Measurements from ENCODE around the gene GATAD2B. TPM values are rescaled to one million over a fixed set of nuclear protein-coding genes. Genes with fewer than 3 reads are reported as not detected.
A peak's percentile ranks its signal among the peaks of the same experiment; 100 is the strongest.

Gene GATAD2B
- total RNA-seq, 1 donor from 2014 or later, result 48.4 TPM

- H3K79me2 ChIP-seq (ENCODE audit: insufficient read depth, low read length), result peaks cover 83% of the 10 kb centered on the region
- no peaks in the 10 kb centered on the region for H3K36me3 Mint-ChIP-seq (ENCODE audit: low read depth, unreplicated experiment)
- no peak for FAIRE-seq
Measured at GRCh38 chr1:153872331-153872730, 50.4 kb downstream of the GATAD2B start.

GRCh38 chr1:153869486-153869885, 53.3 kb downstream of the GATAD2B start:
- Histone ChIP-seq H3K27me3 (ENCODE audit: insufficient read depth, low read length) (no peaks in the 10 kb centered on the region), H3K36me3 (ENCODE audit: insufficient read depth, low read length) (no peaks in the 10 kb centered on the region), H3K9me3 (ENCODE audit: insufficient read depth, low read depth, low read length) (no peaks in the 10 kb centered on the region), H4K20me1 (ENCODE audit: insufficient read depth, low read length) (peaks cover 57% of the 10 kb centered on the region), H3K27ac (ENCODE audit: low read depth, low read length) (no peak overlapping the region), H3K79me2 (ENCODE audit: insufficient read depth, low read length) (peaks cover 87% of the 10 kb centered on the region), H3K4me1 (ENCODE audit: insufficient read depth, low read length) (no peaks in the 10 kb centered on the region), H3K4me2 (ENCODE audit: low read length) (no peak overlapping the region), H3K4me3 (ENCODE audit: insufficient read depth, low read depth, low read length) (no peak overlapping the region), H3K9ac (ENCODE audit: low read length) (no peak overlapping the region), H2AFZ (ENCODE audit: low read depth, low read length) (no peak overlapping the region)
- Mint-ChIP-seq H3K27me3 (ENCODE audit: low read depth, unreplicated experiment) (no peaks in the 10 kb centered on the region), H3K27ac (ENCODE audit: unreplicated experiment) (no peak overlapping the region), H3K36me3 (ENCODE audit: low read depth, unreplicated experiment) (no peaks in the 10 kb centered on the region), H3K9me3 (ENCODE audit: unreplicated experiment) (no peaks in the 10 kb centered on the region), H3K4me3 (ENCODE audit: unreplicated experiment) (no peak overlapping the region), H3K4me1 (ENCODE audit: low read depth, unreplicated experiment) (no peaks in the 10 kb centered on the region)
- TF ChIP-seq EZH2 (IDR thresholded peaks at IDR 0.05; ENCODE audit: insufficient read depth, low read length), result no peak
- DNase-seq (ENCODE audit: low read depth), result no peak
- FAIRE-seq, result no peak

More at GRCh38 chr1:153872331-153872730, 50.4 kb downstream of the GATAD2B start:
- Mint-ChIP-seq H3K27ac (ENCODE audit: unreplicated experiment) (no peak overlapping the region), H3K4me1 (ENCODE audit: low read depth, unreplicated experiment) (no peaks in the 10 kb centered on the region), H3K27me3 (ENCODE audit: low read depth, unreplicated experiment) (no peaks in the 10 kb centered on the region), H3K4me3 (ENCODE audit: unreplicated experiment) (no peak overlapping the region), H3K9me3 (ENCODE audit: unreplicated experiment) (no peaks in the 10 kb centered on the region)
- Histone ChIP-seq H2AFZ (ENCODE audit: low read depth, low read length) (no peak overlapping the region), H3K4me2 (ENCODE audit: low read length) (no peak overlapping the region), H3K36me3 (ENCODE audit: insufficient read depth, low read length) (no peaks in the 10 kb centered on the region), H3K27me3 (ENCODE audit: insufficient read depth, low read length) (no peaks in the 10 kb centered on the region), H3K27ac (ENCODE audit: low read depth, low read length) (no peak overlapping the region), H3K9me3 (ENCODE audit: insufficient read depth, low read depth, low read length) (no peaks in the 10 kb centered on the region), H3K4me3 (ENCODE audit: insufficient read depth, low read depth, low read length) (no peak overlapping the region), H3K9ac (ENCODE audit: low read length) (no peak overlapping the region), H3K4me1 (ENCODE audit: insufficient read depth, low read length) (no peaks in the 10 kb centered on the region), H4K20me1 (ENCODE audit: insufficient read depth, low read length) (peaks cover 59% of the 10 kb centered on the region)
- TF ChIP-seq EZH2 (IDR thresholded peaks at IDR 0.05; ENCODE audit: insufficient read depth, low read length) (no peak), CTCF (IDR thresholded peaks at IDR 0.05; ENCODE audit: insufficient read depth, low read depth, low read length) (no peak)
- no peak for DNase-seq (ENCODE audit: low read depth)

- FAIRE-seq (no peak), DNase-seq (ENCODE audit: low read depth) (peak; percentile 55)
- Histone ChIP-seq H3K4me3 (ENCODE audit: insufficient read depth, low read depth, low read length) (no peak overlapping the region), H3K27ac (ENCODE audit: low read depth, low read length) (no peak overlapping the region), H3K9me3 (ENCODE audit: insufficient read depth, low read depth, low read length) (no peaks in the 10 kb centered on the region), H3K79me2 (ENCODE audit: insufficient read depth, low read length) (peaks cover 82% of the 10 kb centered on the region), H4K20me1 (ENCODE audit: insufficient read depth, low read length) (peaks cover 61% of the 10 kb centered on the region), H3K4me1 (ENCODE audit: insufficient read depth, low read length) (no peaks in the 10 kb centered on the region), H3K9ac (ENCODE audit: low read length) (no peak overlapping the region), H2AFZ (ENCODE audit: low read depth, low read length) (no peak overlapping the region), H3K27me3 (ENCODE audit: insufficient read depth, low read length) (no peaks in the 10 kb centered on the region), H3K4me2 (ENCODE audit: low read length) (no peak overlapping the region), H3K36me3 (ENCODE audit: insufficient read depth, low read length) (no peaks in the 10 kb centered on the region)
- no peaks in the 10 kb centered on the region for H3K27me3 Mint-ChIP-seq (ENCODE audit: low read depth, unreplicated experiment)
- H3K9me3 Mint-ChIP-seq (ENCODE audit: unreplicated experiment), result no peaks in the 10 kb centered on the region
- no peak overlapping the region for H3K4me3 Mint-ChIP-seq (ENCODE audit: unreplicated experiment)
- no peaks in the 10 kb centered on the region for H3K36me3 Mint-ChIP-seq (ENCODE audit: low read depth, unreplicated experiment)
- peaks cover 2% of the 10 kb centered on the region for H3K4me1 Mint-ChIP-seq (ENCODE audit: low read depth, unreplicated experiment)
- no peak overlapping the region for H3K27ac Mint-ChIP-seq (ENCODE audit: unreplicated experiment)
- no peak for TF ChIP-seq CTCF (IDR thresholded peaks at IDR 0.05; ENCODE audit: insufficient read depth, low read depth, low read length)
- no peak for TF ChIP-seq EZH2 (IDR thresholded peaks at IDR 0.05; ENCODE audit: insufficient read depth, low read length)
Measured at GRCh38 chr1:153866045-153866850, 56.5 kb downstream of the GATAD2B start.

Data from astrocyte (in vitro differentiated cells and primary cell).